GM12878 (cell line): ENCODE results near the gene SBF2. TPM values are rescaled to one million over a fixed set of nuclear protein-coding genes. Genes with fewer than 3 reads are reported as not detected.

Experiments
- ATAC-seq: fragments of 200-7000 bp; cut with Tn5 transposase; 3 replicates; pipeline ENCODE4 v1.9.1; 2020; ENCODE audit warnings: mild to moderate bottlenecking, moderate library complexity
- BruUV-seq: library from RNA; stranded (reverse); fragments of 400-500 nt; replicated peaks from 2 replicates; lab custom pipeline; 2021; lab: Mats Ljungman, UMichigan
- CTCF ChIA-PET: fragments of 300-600 bp; sonication (Branson Sonifier 250); formaldehyde crosslinking; extraction: SDS; loops from one replicate; lab custom pipeline; 2021; ENCODE audit warnings: inconsistent platforms; lab: Yijun Ruan, JAX
- POLR2A ChIA-PET: fragments of 350-600 bp; formaldehyde crosslinking; extraction: SDS; loops from one replicate; lab custom pipeline; 2021; ENCODE audit warnings: inconsistent platforms; lab: Charles Lee
- RAD21 ChIA-PET: fragments of 300-600 bp; sonication (Branson Sonifier 250); formaldehyde crosslinking; loops from one replicate; lab custom pipeline; 2023; ENCODE audit warnings: antibody characterized with exemption; ENCODE audit not compliant: unreplicated experiment; lab: Charles Lee
- SMC1A ChIA-PET: fragments of 300-600 bp; sonication (Branson Sonifier 250); formaldehyde crosslinking; loops from one replicate; lab custom pipeline; 2023; ENCODE audit not compliant: unreplicated experiment, uncharacterized antibody; lab: Charles Lee
- DNase-seq: peaks from one replicate; pipeline ENCODE4 v3.0.0-alpha.2; 2011; ENCODE audit warnings: low read depth, low spot score
- FAIRE-seq: peaks from 3 replicates; lab custom pipeline; 2011; peaks lifted over from hg19 to GRCh38; lab: Jason Lieb, UNC
- H2AFZ ChIP-seq: 2 replicates; pipeline ENCODE4 v1.6.0; 2011; ENCODE audit warnings: low read depth, low read length, control low read depth; ENCODE audit not compliant: control insufficient read depth
- H3K27ac ChIP-seq: 2 replicates; pipeline ENCODE4 v1.5.1; 2011; ENCODE audit warnings: control low read depth; ENCODE audit not compliant: control insufficient read depth, insufficient read depth
- H3K27me3 ChIP-seq, 2 experiments: replicated peaks in 1 of 2; 2 replicates each; pipeline versions ENCODE4 v1.6.0 to v1.6.1; 2011; ENCODE audit warnings: low read length in 1 of 2; ENCODE audit not compliant: control insufficient read depth in 2 of 2, insufficient read depth in 2 of 2
- H3K36me3 ChIP-seq, 2 experiments: 2 replicates each; pipeline ENCODE4 v1.5.1; 2011; ENCODE audit warnings: low read length in 1 of 2; ENCODE audit not compliant: control insufficient read depth in 2 of 2, insufficient read depth in 2 of 2
- H3K4me1 ChIP-seq: 2 replicates; pipeline ENCODE4 v1.6.1; 2011; ENCODE audit warnings: mild to moderate bottlenecking, low read length, moderate library complexity, mixed read lengths; ENCODE audit not compliant: control insufficient read depth, insufficient read depth
- H3K4me2 ChIP-seq: 2 replicates; pipeline ENCODE4 v1.6.0; 2011; ENCODE audit warnings: control low read depth; ENCODE audit not compliant: control insufficient read depth, insufficient read depth
- H3K4me3 ChIP-seq: fragments of 200-600 bp; sonication (generic); 2 replicates; pipeline ENCODE4 v1.5.1; 2016
- H3K79me2 ChIP-seq: 2 replicates; pipeline ENCODE4 v1.6.0; 2011; ENCODE audit warnings: low read length; ENCODE audit not compliant: control insufficient read depth, insufficient read depth
- H3K9ac ChIP-seq: 2 replicates; pipeline ENCODE4 v1.8.0; 2011; ENCODE audit warnings: low read length, control low read depth, mixed read lengths; ENCODE audit not compliant: control insufficient read depth, insufficient read depth
- H3K9me3 ChIP-seq: replicated peaks from 3 replicates; pipeline ENCODE4 v1.5.1; 2011; ENCODE audit warnings: mild to moderate bottlenecking, low read length; ENCODE audit not compliant: control insufficient read depth, insufficient read depth
- H4K20me1 ChIP-seq: 2 replicates; pipeline ENCODE4 v1.6.0; 2011; ENCODE audit not compliant: control insufficient read depth, insufficient read depth
- PBX3 ChIP-seq: IDR thresholded peaks from 2 replicates; pipeline ENCODE4 v1.6.1; 2011; ENCODE audit warnings: mild to moderate bottlenecking, low read depth, low read length, moderate library complexity; ENCODE audit not compliant: insufficient replicate concordance
- POLR2AphosphoS2 ChIP-seq: IDR thresholded peaks from 2 replicates; pipeline ENCODE4 v1.6.1; 2011; ENCODE audit warnings: low read depth, mild to moderate bottlenecking, low read length, improper control_type of control experiment, moderate library complexity
- ZBTB11 ChIP-seq: fragments of 450-650 bp; formaldehyde crosslinking; IDR thresholded peaks from 2 replicates; pipeline ENCODE4 v1.5.0; 2022; ENCODE audit warnings: mild to moderate bottlenecking, missing genetic modification characterization
- ZNF217 ChIP-seq: fragments of 450-650 bp; IDR thresholded peaks from 2 replicates; pipeline ENCODE4 v1.6.1; 2017; ENCODE audit warnings: antibody characterized with exemption, mild to moderate bottlenecking
- WGBS: methylation state at CpG from one replicate; pipeline ENCODE4 v1.1.6; 2016; ENCODE audit warnings: low lambda C conversion rate; ENCODE audit not compliant: insufficient replicate concordance, insufficient coverage; ENCODE audit errors: missing lambda C conversion rate; 5-methylcytosine and 5-hydroxymethylcytosine counted together
- in situ Hi-C: fragments of 300-500 bp; cut with MboI; formaldehyde crosslinking; loops from 9 replicates; pipeline ENCODE4 v1.14.3; 2018; ENCODE audit warnings: mixed read lengths
- intact Hi-C: fragments of 100-400 bp; cut with micrococcal nuclease; formaldehyde crosslinking; loops from one replicate; pipeline ENCODE4 v1.14.2; 2022; ENCODE audit not compliant: unreplicated experiment
- polyA plus RNA-seq, 11 experiments: library from polyadenylated mRNA; depleted of rRNA in 4 of 11; unstranded in 6 of 11; stranded (reverse) in 5 of 11; fragments of >200 nt; fragmentation: Nextera tagmentation in 4 of 11; fragmentation: Illumina TruSeq in 1 of 11; extraction: Ambion mirVana in 4 of 11; extraction: Trizol in 1 of 11; gene quantifications; 1 replicate in 1 of 11; 2 replicates in 10 of 11; pipeline versions ENCODE4 v1.2.1 to v1.2.3, GENCODE V29; 2011 to 2016; ENCODE audit warnings: inconsistent platforms in 2 of 11, missing spikeins in 2 of 11, low read depth in 1 of 11
- total RNA-seq, 4 experiments: library from RNA; depleted of rRNA in 3 of 4; stranded (reverse); fragments of >200 nt in 3 of 4; fragmentation: Illumina TruSeq in 1 of 4; extraction: Trizol in 1 of 4; gene quantifications; 2 replicates each; pipeline versions ENCODE4 v1.2.1 to v1.2.3, GENCODE V29; 2013 to 2021

SBF2 gene
- total and polyA plus RNA-seq, 10 of the 15 experiments (the other 5 are each of a cell fraction or from before 2014, with no cell fraction given), result 0.24 to 2.3 (median 1.1) TPM

- no peak for FAIRE-seq
- H3K4me3 ChIP-seq, result no peak overlapping the region
- no peak for DNase-seq
- ChIA-PET POLR2A (no interaction called here), RAD21 (no interaction called here), CTCF (no interaction called here), SMC1A (no interaction called here)
- H3K79me2 ChIP-seq, result no peaks in the 10 kb centered on the region
- no TSS peak for BruUV-seq
- TF ChIP-seq ZNF217, result no peak
- no peak for TF ChIP-seq PBX3
- no peaks in the 10 kb centered on the region for H4K20me1 ChIP-seq
- H2AFZ ChIP-seq, result no peak overlapping the region
- H3K4me1 ChIP-seq, result no peaks in the 10 kb centered on the region
- intact Hi-C loops (no loop called here), in situ Hi-C loops (no loop called here)
- no peak overlapping the region for H3K9ac ChIP-seq
- no peak overlapping the region for H3K4me2 ChIP-seq
- H3K36me3 ChIP-seq, result no peaks in the 10 kb centered on the region
- no peaks in the 10 kb centered on the region for H3K27me3 ChIP-seq
- H3K27ac ChIP-seq, result no peak overlapping the region
- no peak for ATAC-seq
- H3K9me3 ChIP-seq, result no peaks in the 10 kb centered on the region
These were observed 32.2 kb downstream of the SBF2 start for GRCh38 chr11:10261821-10262220.

- POLR2A ChIA-PET, result interaction anchor here (0.6 kb wide), 1 partner anchor 61 kb away, joined by 4 read pairs; no protein-coding TSS in a partner anchor
- 73% methylated on average over 4 of the region's 4 CpGs for WGBS
- no TSS peak for BruUV-seq
- TF ChIP-seq ZBTB11 (CRISPR knock-in tag), result no peak
- TF ChIP-seq POLR2AphosphoS2, result no peak
- TF ChIP-seq, all 136 proteins: peak for 0
- no peaks in the 10 kb centered on the region for H3K4me1 ChIP-seq
- ChIA-PET CTCF (no interaction called here), RAD21 (no interaction called here), SMC1A (interaction anchor here (0.6 to 0.7 kb wide), 2 partner anchors 902 to 1386 kb away, joined by 3 read pairs; no protein-coding TSS in a partner anchor)
- no peaks in the 10 kb centered on the region for H3K36me3 ChIP-seq
- no peak overlapping the region for H2AFZ ChIP-seq
- H3K4me3 ChIP-seq, result no peak overlapping the region
- FAIRE-seq (no peak), ATAC-seq (no peak), DNase-seq (no peak)
- H4K20me1 ChIP-seq, result no peaks in the 10 kb centered on the region
- H3K9ac ChIP-seq, result no peak overlapping the region
- in situ Hi-C loops (no loop called here), intact Hi-C loops (no loop called here)
- H3K27me3 ChIP-seq, result no peaks in the 10 kb centered on the region
- no peaks in the 10 kb centered on the region for H3K79me2 ChIP-seq
- no peaks in the 10 kb centered on the region for H3K9me3 ChIP-seq
- H3K4me2 ChIP-seq, result no peak overlapping the region
- H3K27ac ChIP-seq, result no peak overlapping the region
These were observed 36.5 kb downstream of the SBF2 start for GRCh38 chr11:10257478-10257877.
